Smooth muscle cell (in vitro differentiated cells): ENCODE measurements around the gene ARHGDIB. TPM values are rescaled to one million over a fixed set of nuclear protein-coding genes. Genes with fewer than 3 reads are reported as not detected.

ENCODE experiments used
- DNase-seq: peaks from one replicate; lab custom pipeline; 2025; ENCODE audit not compliant: unreplicated experiment; lab: John Stamatoyannopoulos, UW
- H2AFZ ChIP-seq: fragments of 200-600 bp; sonication (generic); 2 replicates; pipeline ENCODE4 v1.6.0; 2016; ENCODE audit warnings: antibody characterized with exemption, low read depth, mild to moderate bottlenecking
- H3F3A ChIP-seq: fragments of 200-600 bp; sonication (generic); 2 replicates; pipeline ENCODE4 v1.6.0; 2017; ENCODE audit warnings: antibody characterized with exemption, low read depth
- H3K27ac ChIP-seq: fragments of 200-600 bp; sonication (generic); 2 replicates; pipeline ENCODE4 v1.5.1; 2016; ENCODE audit warnings: low read depth, mild to moderate bottlenecking
- H3K27me3 ChIP-seq: fragments of 200-600 bp; sonication (generic); 2 replicates; pipeline ENCODE4 v1.6.1; 2016; ENCODE audit warnings: low read depth, mild to moderate bottlenecking
- H3K36me3 ChIP-seq: fragments of 200-600 bp; sonication (generic); 2 replicates; pipeline ENCODE4 v1.5.1; 2016; ENCODE audit warnings: low read depth
- H3K4me1 ChIP-seq: fragments of 200-600 bp; sonication (generic); 2 replicates; pipeline ENCODE4 v1.5.1; 2016; ENCODE audit warnings: low read depth
- H3K4me2 ChIP-seq: fragments of 200-600 bp; sonication (generic); 2 replicates; pipeline ENCODE4 v1.6.0; 2016; ENCODE audit warnings: mild to moderate bottlenecking
- H3K4me3 ChIP-seq: fragments of 200-600 bp; sonication (generic); 2 replicates; pipeline ENCODE4 v1.5.1; 2016; ENCODE audit warnings: mild to moderate bottlenecking
- H3K79me2 ChIP-seq: fragments of 200-600 bp; sonication (generic); 2 replicates; pipeline ENCODE4 v1.6.0; 2016; ENCODE audit warnings: low read depth, mild to moderate bottlenecking
- H3K9ac ChIP-seq: fragments of 200-600 bp; sonication (generic); 2 replicates; pipeline ENCODE4 v1.6.0; 2016; ENCODE audit warnings: low read depth
- H3K9me3 ChIP-seq: fragments of 200-600 bp; sonication (generic); replicated peaks from 2 replicates; pipeline ENCODE4 v1.5.1; 2016; ENCODE audit warnings: low read depth
- H4K20me1 ChIP-seq: fragments of 200-600 bp; sonication (generic); 2 replicates; pipeline ENCODE4 v1.6.0; 2016; ENCODE audit warnings: low read depth
- WGBS: methylation state at CpG from one replicate; pipeline ENCODE4 v1.1.7; 2016; ENCODE audit warnings: low lambda C conversion rate; 5-methylcytosine and 5-hydroxymethylcytosine counted together
- polyA plus RNA-seq: library from polyadenylated mRNA; unstranded; fragments of >200 nt; fragmentation: Nextera tagmentation; extraction: Ambion mirVana; gene quantifications from 2 replicates; pipeline ENCODE4 v1.2.1, GENCODE V29; 2016
- total RNA-seq: library from RNA; depleted of rRNA; stranded (reverse); fragments of >200 nt; gene quantifications from 2 replicates; pipeline ENCODE4 v1.2.3, GENCODE V29; 2014
- TF ChIP-seq, protein P1 (sequence below): fragments of 200-600 bp; sonication (generic); IDR thresholded peaks from 2 replicates; pipeline ENCODE4 v1.5.1; 2017; ENCODE audit warnings: borderline replicate concordance, mild to moderate bottlenecking, antibody characterized with exemption; ENCODE audit not compliant: insufficient read depth, poor library complexity, severe bottlenecking

ARHGDIB gene
- total and polyA plus RNA-seq, 2 experiments from 2014 or later = 35.8 to 36.4 TPM

DNA sequence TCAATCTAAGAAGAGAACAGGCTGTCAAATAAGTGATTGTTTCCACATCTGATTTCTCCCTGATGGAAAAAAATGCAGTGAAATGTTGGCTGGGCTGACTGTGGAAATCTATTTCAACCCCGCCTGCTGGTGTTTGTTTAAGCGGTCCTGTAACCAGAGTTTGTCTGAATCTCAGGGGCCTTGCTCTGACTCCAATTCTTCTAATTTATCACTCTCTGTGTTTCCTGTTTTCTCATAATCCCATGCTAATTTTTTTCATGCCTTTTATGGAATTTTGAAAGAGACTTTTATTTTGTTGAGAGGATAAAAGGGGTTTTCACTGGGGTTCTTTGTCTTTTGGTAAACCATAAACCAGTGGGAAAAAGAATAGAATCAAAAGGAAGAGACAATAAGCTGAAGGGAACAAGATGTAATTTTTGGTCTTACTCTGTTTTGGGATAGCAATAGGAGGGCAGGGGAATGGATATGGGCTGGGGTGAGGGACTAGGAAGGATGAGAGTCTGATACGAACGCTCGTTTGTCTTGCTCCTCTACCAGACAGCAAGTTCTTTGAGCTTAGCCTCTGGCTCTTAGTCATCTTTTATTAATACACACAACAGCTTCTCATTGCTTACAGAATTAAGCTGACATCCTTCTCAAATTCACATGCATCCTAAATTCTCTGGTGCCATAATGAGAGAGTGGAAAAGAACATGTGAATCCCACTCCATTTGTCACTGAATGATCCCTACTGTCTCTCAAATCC, 67.7 kb downstream of the ARHGDIB start:
- DNase-seq = no peak
- no peak overlapping the region for H3K9ac ChIP-seq
- peaks cover 37% of the 10 kb centered on the region for H3K4me1 ChIP-seq
- peaks cover 33% of the 10 kb centered on the region for H3F3A ChIP-seq
- H4K20me1 ChIP-seq = no peaks in the 10 kb centered on the region
- H3K4me2 ChIP-seq = peak overlapping the region; percentile 67
- H3K4me3 ChIP-seq = no peak overlapping the region
- TF ChIP-seq, protein P1, sequence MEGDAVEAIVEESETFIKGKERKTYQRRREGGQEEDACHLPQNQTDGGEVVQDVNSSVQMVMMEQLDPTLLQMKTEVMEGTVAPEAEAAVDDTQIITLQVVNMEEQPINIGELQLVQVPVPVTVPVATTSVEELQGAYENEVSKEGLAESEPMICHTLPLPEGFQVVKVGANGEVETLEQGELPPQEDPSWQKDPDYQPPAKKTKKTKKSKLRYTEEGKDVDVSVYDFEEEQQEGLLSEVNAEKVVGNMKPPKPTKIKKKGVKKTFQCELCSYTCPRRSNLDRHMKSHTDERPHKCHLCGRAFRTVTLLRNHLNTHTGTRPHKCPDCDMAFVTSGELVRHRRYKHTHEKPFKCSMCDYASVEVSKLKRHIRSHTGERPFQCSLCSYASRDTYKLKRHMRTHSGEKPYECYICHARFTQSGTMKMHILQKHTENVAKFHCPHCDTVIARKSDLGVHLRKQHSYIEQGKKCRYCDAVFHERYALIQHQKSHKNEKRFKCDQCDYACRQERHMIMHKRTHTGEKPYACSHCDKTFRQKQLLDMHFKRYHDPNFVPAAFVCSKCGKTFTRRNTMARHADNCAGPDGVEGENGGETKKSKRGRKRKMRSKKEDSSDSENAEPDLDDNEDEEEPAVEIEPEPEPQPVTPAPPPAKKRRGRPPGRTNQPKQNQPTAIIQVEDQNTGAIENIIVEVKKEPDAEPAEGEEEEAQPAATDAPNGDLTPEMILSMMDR = no peak
- H2AFZ ChIP-seq = peak overlapping the region; percentile 57
- H3K27ac ChIP-seq = peak overlapping the region; percentile 85
- H3K36me3 ChIP-seq = no peaks in the 10 kb centered on the region
- WGBS = 14% methylated on average over 5 of the region's 5 CpGs
- no peaks in the 10 kb centered on the region for H3K27me3 ChIP-seq
- H3K79me2 ChIP-seq = no peaks in the 10 kb centered on the region
- no peaks in the 10 kb centered on the region for H3K9me3 ChIP-seq

DNA sequence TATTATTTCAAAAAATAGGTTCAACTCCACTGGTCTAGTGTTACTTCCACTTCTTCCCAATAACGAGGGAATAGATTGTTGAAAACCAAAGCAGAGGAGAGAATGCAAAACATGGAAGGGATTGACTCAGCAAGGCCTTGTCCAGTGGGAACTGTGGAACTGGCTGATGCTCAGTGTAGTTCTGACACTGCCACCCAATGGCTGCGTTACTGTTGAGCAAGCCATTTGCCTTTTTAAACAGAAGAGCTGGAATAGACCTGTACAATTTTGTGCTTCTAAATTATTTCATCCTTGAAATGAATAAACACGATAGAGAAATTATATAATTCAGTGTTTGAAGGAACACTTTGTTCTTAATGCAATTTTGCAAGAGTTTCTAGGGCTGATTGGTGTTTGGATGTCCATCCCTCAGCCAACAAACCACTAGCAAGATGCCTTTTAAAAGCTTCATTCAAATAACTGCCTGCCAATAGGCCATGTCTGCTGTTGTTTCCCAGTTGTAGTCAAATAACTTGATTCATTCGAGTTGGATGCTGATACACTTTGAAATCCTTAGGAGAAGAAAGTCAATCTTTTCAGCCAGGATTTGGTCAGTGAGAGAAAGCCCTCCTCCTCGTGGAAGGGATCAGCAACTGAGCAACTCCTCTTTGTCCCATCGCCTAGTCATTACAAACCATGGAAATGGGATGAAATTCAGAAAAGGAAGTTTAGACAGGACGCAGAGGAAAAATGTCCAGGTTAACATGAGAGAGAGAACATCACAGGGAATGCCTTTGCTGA, 68.5 kb downstream of the ARHGDIB start:
- DNase-seq = no peak
- peak overlapping the region; percentile 57 for H2AFZ ChIP-seq
- H3K27me3 ChIP-seq = no peaks in the 10 kb centered on the region
- H3K36me3 ChIP-seq = no peaks in the 10 kb centered on the region
- TF ChIP-seq, protein P1 = no peak
- H3K9ac ChIP-seq = no peak overlapping the region
- H3K9me3 ChIP-seq = no peaks in the 10 kb centered on the region
- H3K27ac ChIP-seq = peak overlapping the region; percentile 85
- H3K79me2 ChIP-seq = no peaks in the 10 kb centered on the region
- no peak overlapping the region for H3K4me3 ChIP-seq
- peaks cover 35% of the 10 kb centered on the region for H3K4me1 ChIP-seq
- peaks cover 32% of the 10 kb centered on the region for H3F3A ChIP-seq
- WGBS = 70% methylated on average over 7 of the region's 7 CpGs
- H3K4me2 ChIP-seq = peak overlapping the region; percentile 67
- H4K20me1 ChIP-seq = no peaks in the 10 kb centered on the region

Other genes starting within 250 kb of the ARHGDIB start
- 20.6 and 24.2 TPM in 2 replicates for gene WBP11, start 158.1 kb downstream of the ARHGDIB start, total RNA-seq
- gene WBP11, start 158.1 kb downstream of the ARHGDIB start, polyA plus RNA-seq = 55.7 and 56.8 TPM in 2 replicates
- 0.63 and 1.6 TPM in 2 replicates for gene C12orf60, start 157.9 kb downstream of the ARHGDIB start, total RNA-seq
- 1.2 and 1.3 TPM in 2 replicates for gene C12orf60, start 157.9 kb downstream of the ARHGDIB start, polyA plus RNA-seq
- gene SMCO3, start 147.4 kb downstream of the ARHGDIB start, total RNA-seq = 0.22 and 1.7 TPM in 2 replicates
- gene SMCO3, start 147.4 kb downstream of the ARHGDIB start, polyA plus RNA-seq = 0.93 and 2.4 TPM in 2 replicates
- gene ART4, start 118.1 kb downstream of the ARHGDIB start, total RNA-seq = 5.0 and 9.0 TPM in 2 replicates
- gene ART4, start 118.1 kb downstream of the ARHGDIB start, polyA plus RNA-seq = 1.7 and 2.0 TPM in 2 replicates
- gene MGP, start 75.7 kb downstream of the ARHGDIB start, total RNA-seq = 173 and 176 TPM in 2 replicates
- 626 and 815 TPM in 2 replicates for gene MGP, start 75.7 kb downstream of the ARHGDIB start, polyA plus RNA-seq
- gene ERP27, start 23.1 kb downstream of the ARHGDIB start, total RNA-seq = 3.9 and 7.8 TPM in 2 replicates
- 2.7 and 12.3 TPM in 2 replicates for gene ERP27, start 23.1 kb downstream of the ARHGDIB start, polyA plus RNA-seq
- gene PDE6H, start 11.4 kb upstream of the ARHGDIB start, total RNA-seq = not detected in 2 replicates
- not detected in 2 replicates for gene PDE6H, start 11.4 kb upstream of the ARHGDIB start, polyA plus RNA-seq